GM12878 (cell line): ENCODE measurements around the gene MINAR2. TPM values are rescaled to one million over a fixed set of nuclear protein-coding genes. Genes with fewer than 3 reads are reported as not detected.

Source experiments
- ATAC-seq: fragments of 200-7000 bp; cut with Tn5 transposase; 3 replicates; pipeline ENCODE4 v1.9.1; 2020; ENCODE audit warnings: mild to moderate bottlenecking, moderate library complexity
- BruUV-seq: library from RNA; stranded (reverse); fragments of 400-500 nt; replicated peaks from 2 replicates; lab custom pipeline; 2021; lab: Mats Ljungman, UMichigan
- CTCF ChIA-PET: fragments of 300-600 bp; sonication (Branson Sonifier 250); formaldehyde crosslinking; extraction: SDS; loops from one replicate; lab custom pipeline; 2021; ENCODE audit warnings: inconsistent platforms; lab: Yijun Ruan, JAX
- POLR2A ChIA-PET: fragments of 350-600 bp; formaldehyde crosslinking; extraction: SDS; loops from one replicate; lab custom pipeline; 2021; ENCODE audit warnings: inconsistent platforms; lab: Charles Lee
- RAD21 ChIA-PET: fragments of 300-600 bp; sonication (Branson Sonifier 250); formaldehyde crosslinking; loops from one replicate; lab custom pipeline; 2023; ENCODE audit warnings: antibody characterized with exemption; ENCODE audit not compliant: unreplicated experiment; lab: Charles Lee
- SMC1A ChIA-PET: fragments of 300-600 bp; sonication (Branson Sonifier 250); formaldehyde crosslinking; loops from one replicate; lab custom pipeline; 2023; ENCODE audit not compliant: unreplicated experiment, uncharacterized antibody; lab: Charles Lee
- DNase-seq: peaks from one replicate; pipeline ENCODE4 v3.0.0-alpha.2; 2011; ENCODE audit warnings: low read depth, low spot score
- FAIRE-seq: peaks from 3 replicates; lab custom pipeline; 2011; peaks lifted over from hg19 to GRCh38; lab: Jason Lieb, UNC
- H2AFZ ChIP-seq: 2 replicates; pipeline ENCODE4 v1.6.0; 2011; ENCODE audit warnings: low read depth, low read length, control low read depth; ENCODE audit not compliant: control insufficient read depth
- H3K27ac ChIP-seq: 2 replicates; pipeline ENCODE4 v1.5.1; 2011; ENCODE audit warnings: control low read depth; ENCODE audit not compliant: control insufficient read depth, insufficient read depth
- H3K27me3 ChIP-seq, 2 experiments: replicated peaks in 1 of 2; 2 replicates each; pipeline versions ENCODE4 v1.6.0 to v1.6.1; 2011; ENCODE audit warnings: low read length in 1 of 2; ENCODE audit not compliant: control insufficient read depth in 2 of 2, insufficient read depth in 2 of 2
- H3K36me3 ChIP-seq, 2 experiments: 2 replicates each; pipeline ENCODE4 v1.5.1; 2011; ENCODE audit warnings: low read length in 1 of 2; ENCODE audit not compliant: control insufficient read depth in 2 of 2, insufficient read depth in 2 of 2
- H3K4me1 ChIP-seq: 2 replicates; pipeline ENCODE4 v1.6.1; 2011; ENCODE audit warnings: mild to moderate bottlenecking, low read length, moderate library complexity, mixed read lengths; ENCODE audit not compliant: control insufficient read depth, insufficient read depth
- H3K4me2 ChIP-seq: 2 replicates; pipeline ENCODE4 v1.6.0; 2011; ENCODE audit warnings: control low read depth; ENCODE audit not compliant: control insufficient read depth, insufficient read depth
- H3K4me3 ChIP-seq: fragments of 200-600 bp; sonication (generic); 2 replicates; pipeline ENCODE4 v1.5.1; 2016
- H3K79me2 ChIP-seq: 2 replicates; pipeline ENCODE4 v1.6.0; 2011; ENCODE audit warnings: low read length; ENCODE audit not compliant: control insufficient read depth, insufficient read depth
- H3K9ac ChIP-seq: 2 replicates; pipeline ENCODE4 v1.8.0; 2011; ENCODE audit warnings: low read length, control low read depth, mixed read lengths; ENCODE audit not compliant: control insufficient read depth, insufficient read depth
- H3K9me3 ChIP-seq: replicated peaks from 3 replicates; pipeline ENCODE4 v1.5.1; 2011; ENCODE audit warnings: mild to moderate bottlenecking, low read length; ENCODE audit not compliant: control insufficient read depth, insufficient read depth
- H4K20me1 ChIP-seq: 2 replicates; pipeline ENCODE4 v1.6.0; 2011; ENCODE audit not compliant: control insufficient read depth, insufficient read depth
- EP300 ChIP-seq, 2 experiments: fragments of 150-350 bp in 1 of 2; IDR thresholded peaks; 2 replicates each; pipeline ENCODE4 v1.6.1; 2011 to 2012; ENCODE audit warnings: low read depth in 2 of 2, low read length in 2 of 2, borderline replicate concordance in 1 of 2, improper control_type of control experiment in 1 of 2, inconsistent platforms in 1 of 2; ENCODE audit not compliant: control insufficient read depth in 1 of 2
- PML ChIP-seq: IDR thresholded peaks from 2 replicates; pipeline ENCODE4 v1.6.1; 2012; ENCODE audit warnings: low read length, inconsistent platforms
- POLR2A ChIP-seq: IDR thresholded peaks from 2 replicates; pipeline ENCODE4 v1.6.1; 2011; ENCODE audit warnings: low read depth, mild to moderate bottlenecking, low read length
- RAD21 ChIP-seq: IDR thresholded peaks from 2 replicates; pipeline ENCODE4 v1.6.1; 2011; ENCODE audit warnings: mild to moderate bottlenecking, low read depth, low read length, moderate library complexity; ENCODE audit not compliant: insufficient read depth
- SP1 ChIP-seq: IDR thresholded peaks from one replicate; pipeline ENCODE4 v1.6.1; 2011; ENCODE audit warnings: low read depth, low read length
- ZNF217 ChIP-seq: fragments of 450-650 bp; IDR thresholded peaks from 2 replicates; pipeline ENCODE4 v1.6.1; 2017; ENCODE audit warnings: antibody characterized with exemption, mild to moderate bottlenecking
- WGBS: methylation state at CpG from one replicate; pipeline ENCODE4 v1.1.6; 2016; ENCODE audit warnings: low lambda C conversion rate; ENCODE audit not compliant: insufficient replicate concordance, insufficient coverage; ENCODE audit errors: missing lambda C conversion rate; 5-methylcytosine and 5-hydroxymethylcytosine counted together
- in situ Hi-C: fragments of 300-500 bp; cut with MboI; formaldehyde crosslinking; loops from 9 replicates; pipeline ENCODE4 v1.14.3; 2018; ENCODE audit warnings: mixed read lengths
- intact Hi-C: fragments of 100-400 bp; cut with micrococcal nuclease; formaldehyde crosslinking; loops from one replicate; pipeline ENCODE4 v1.14.2; 2022; ENCODE audit not compliant: unreplicated experiment
- polyA plus RNA-seq, 11 experiments: library from polyadenylated mRNA; depleted of rRNA in 4 of 11; unstranded in 6 of 11; stranded (reverse) in 5 of 11; fragments of >200 nt; fragmentation: Nextera tagmentation in 4 of 11; fragmentation: Illumina TruSeq in 1 of 11; extraction: Ambion mirVana in 4 of 11; extraction: Trizol in 1 of 11; gene quantifications; 1 replicate in 1 of 11; 2 replicates in 10 of 11; pipeline versions ENCODE4 v1.2.1 to v1.2.3, GENCODE V29; 2011 to 2016; ENCODE audit warnings: inconsistent platforms in 2 of 11, missing spikeins in 2 of 11, low read depth in 1 of 11
- total RNA-seq, 4 experiments: library from RNA; depleted of rRNA in 3 of 4; stranded (reverse); fragments of >200 nt in 3 of 4; fragmentation: Illumina TruSeq in 1 of 4; extraction: Trizol in 1 of 4; gene quantifications; 2 replicates each; pipeline versions ENCODE4 v1.2.1 to v1.2.3, GENCODE V29; 2013 to 2021
- TF ChIP-seq, protein P1 (sequence below): fragments of 450-650 bp; formaldehyde crosslinking; IDR thresholded peaks from 2 replicates; pipeline ENCODE4 v1.4.0; 2022; ENCODE audit warnings: mild to moderate bottlenecking, moderate library complexity
- TF ChIP-seq, protein P2 (sequence below), 3 experiments: IDR thresholded peaks in 2 of 3; conservative IDR thresholded peaks in 1 of 3; 2 replicates each; pipeline ENCODE4 v1.5.1; 2011; ENCODE audit warnings: low read depth in 3 of 3, low read length in 3 of 3, mild to moderate bottlenecking in 3 of 3, control low read depth in 2 of 3, moderate library complexity in 2 of 3, inconsistent platforms in 1 of 3, mixed read lengths in 1 of 3; ENCODE audit not compliant: control insufficient read depth in 2 of 3, insufficient read depth in 1 of 3; ENCODE audit errors: extremely low read depth in 1 of 3
- TF ChIP-seq, protein P3 (sequence below): fragments of 450-650 bp; IDR thresholded peaks from 2 replicates; pipeline ENCODE4 v1.6.1; 2017; ENCODE audit warnings: mild to moderate bottlenecking, moderate library complexity

Gene MINAR2
- total and polyA plus RNA-seq, 10 of the 15 experiments (the other 5 are each of a cell fraction or from before 2014, with no cell fraction given): 0.03 to 0.07 TPM; not detected in 8

DNA sequence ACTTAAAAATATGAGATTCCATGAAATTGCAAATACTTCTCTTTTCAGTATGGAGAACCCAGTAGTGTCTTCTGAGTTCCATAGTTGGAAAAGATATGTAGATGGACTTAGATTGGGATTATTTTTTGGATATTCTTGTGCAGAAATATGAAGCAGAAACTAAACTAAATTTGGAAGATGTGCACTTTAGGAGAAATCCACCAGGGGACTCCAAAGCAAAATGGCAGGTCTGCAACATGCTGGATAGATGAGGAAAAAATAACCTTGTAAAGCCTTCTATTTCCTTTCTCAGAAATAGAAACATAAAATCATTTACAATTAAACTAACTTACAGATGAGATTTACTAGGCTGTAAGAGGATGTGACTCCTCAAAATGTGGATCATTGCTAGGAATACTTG lies 49.2 kb upstream of the MINAR2 start (continued):
- TF ChIP-seq, protein P1, sequence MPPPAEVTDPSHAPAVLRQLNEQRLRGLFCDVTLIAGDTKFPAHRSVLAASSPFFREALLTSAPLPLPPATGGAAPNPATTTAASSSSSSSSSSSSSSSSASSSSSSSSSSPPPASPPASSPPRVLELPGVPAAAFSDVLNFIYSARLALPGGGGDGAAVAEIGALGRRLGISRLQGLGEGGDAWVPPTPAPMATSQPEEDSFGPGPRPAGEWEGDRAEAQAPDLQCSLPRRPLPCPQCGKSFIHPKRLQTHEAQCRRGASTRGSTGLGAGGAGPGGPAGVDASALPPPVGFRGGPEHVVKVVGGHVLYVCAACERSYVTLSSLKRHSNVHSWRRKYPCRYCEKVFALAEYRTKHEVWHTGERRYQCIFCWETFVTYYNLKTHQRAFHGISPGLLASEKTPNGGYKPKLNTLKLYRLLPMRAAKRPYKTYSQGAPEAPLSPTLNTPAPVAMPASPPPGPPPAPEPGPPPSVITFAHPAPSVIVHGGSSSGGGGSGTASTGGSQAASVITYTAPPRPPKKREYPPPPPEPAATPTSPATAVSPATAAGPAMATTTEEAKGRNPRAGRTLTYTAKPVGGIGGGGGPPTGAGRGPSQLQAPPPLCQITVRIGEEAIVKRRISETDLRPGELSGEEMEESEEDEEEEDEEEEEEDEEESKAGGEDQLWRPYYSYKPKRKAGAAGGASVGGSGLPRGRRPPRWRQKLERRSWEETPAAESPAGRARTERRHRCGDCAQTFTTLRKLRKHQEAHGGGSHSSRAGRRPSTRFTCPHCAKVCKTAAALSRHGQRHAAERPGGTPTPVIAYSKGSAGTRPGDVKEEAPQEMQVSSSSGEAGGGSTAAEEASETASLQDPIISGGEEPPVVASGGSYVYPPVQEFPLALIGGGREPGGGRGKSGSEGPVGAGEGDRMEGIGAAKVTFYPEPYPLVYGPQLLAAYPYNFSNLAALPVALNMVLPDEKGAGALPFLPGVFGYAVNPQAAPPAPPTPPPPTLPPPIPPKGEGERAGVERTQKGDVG (CRISPR knock-in tag): no peak

DNA sequence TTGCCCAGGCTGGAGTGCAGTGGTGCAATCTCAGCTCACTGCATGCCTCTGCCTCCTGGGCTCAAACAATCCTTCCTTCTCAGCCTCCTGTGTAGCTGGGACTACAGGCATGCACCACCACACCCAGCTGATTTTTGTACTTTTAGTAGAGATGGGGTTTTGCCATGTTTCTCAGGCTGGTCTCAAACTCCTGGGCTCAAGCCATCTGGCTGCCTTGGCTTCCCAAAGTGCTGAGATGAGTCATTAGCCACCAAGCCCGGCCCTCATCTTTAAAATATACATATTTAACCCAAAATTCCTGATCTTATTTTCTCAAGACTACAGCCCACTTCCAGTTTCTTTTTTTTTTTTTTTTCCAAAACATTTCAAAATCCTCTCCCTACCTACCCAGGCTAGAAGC lies 31.7 kb upstream of the MINAR2 start:
- H3K36me3 ChIP-seq: no peaks in the 10 kb centered on the region
- TF ChIP-seq, protein P2, sequence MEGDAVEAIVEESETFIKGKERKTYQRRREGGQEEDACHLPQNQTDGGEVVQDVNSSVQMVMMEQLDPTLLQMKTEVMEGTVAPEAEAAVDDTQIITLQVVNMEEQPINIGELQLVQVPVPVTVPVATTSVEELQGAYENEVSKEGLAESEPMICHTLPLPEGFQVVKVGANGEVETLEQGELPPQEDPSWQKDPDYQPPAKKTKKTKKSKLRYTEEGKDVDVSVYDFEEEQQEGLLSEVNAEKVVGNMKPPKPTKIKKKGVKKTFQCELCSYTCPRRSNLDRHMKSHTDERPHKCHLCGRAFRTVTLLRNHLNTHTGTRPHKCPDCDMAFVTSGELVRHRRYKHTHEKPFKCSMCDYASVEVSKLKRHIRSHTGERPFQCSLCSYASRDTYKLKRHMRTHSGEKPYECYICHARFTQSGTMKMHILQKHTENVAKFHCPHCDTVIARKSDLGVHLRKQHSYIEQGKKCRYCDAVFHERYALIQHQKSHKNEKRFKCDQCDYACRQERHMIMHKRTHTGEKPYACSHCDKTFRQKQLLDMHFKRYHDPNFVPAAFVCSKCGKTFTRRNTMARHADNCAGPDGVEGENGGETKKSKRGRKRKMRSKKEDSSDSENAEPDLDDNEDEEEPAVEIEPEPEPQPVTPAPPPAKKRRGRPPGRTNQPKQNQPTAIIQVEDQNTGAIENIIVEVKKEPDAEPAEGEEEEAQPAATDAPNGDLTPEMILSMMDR (IDR thresholded peaks at IDR 0.05 in 2 of 3, conservative IDR thresholded peaks at IDR 0.05 in 1 of 3; ENCODE audit: control insufficient read depth in 2 of 3, extremely low read depth in 1 of 3, insufficient read depth in 1 of 3, low read depth in 3 of 3, low read length in 3 of 3): no peak
- TF ChIP-seq ZNF217 (no peak), PML (no peak), SP1 (no peak), POLR2A (no peak), EP300 (IDR thresholded peaks at IDR 0.05; ENCODE audit: borderline replicate concordance in 1 of 2, control insufficient read depth in 1 of 2, low read depth in 2 of 2, low read length in 2 of 2) (no peak), RAD21 (no peak)
- TF ChIP-seq, protein P3, sequence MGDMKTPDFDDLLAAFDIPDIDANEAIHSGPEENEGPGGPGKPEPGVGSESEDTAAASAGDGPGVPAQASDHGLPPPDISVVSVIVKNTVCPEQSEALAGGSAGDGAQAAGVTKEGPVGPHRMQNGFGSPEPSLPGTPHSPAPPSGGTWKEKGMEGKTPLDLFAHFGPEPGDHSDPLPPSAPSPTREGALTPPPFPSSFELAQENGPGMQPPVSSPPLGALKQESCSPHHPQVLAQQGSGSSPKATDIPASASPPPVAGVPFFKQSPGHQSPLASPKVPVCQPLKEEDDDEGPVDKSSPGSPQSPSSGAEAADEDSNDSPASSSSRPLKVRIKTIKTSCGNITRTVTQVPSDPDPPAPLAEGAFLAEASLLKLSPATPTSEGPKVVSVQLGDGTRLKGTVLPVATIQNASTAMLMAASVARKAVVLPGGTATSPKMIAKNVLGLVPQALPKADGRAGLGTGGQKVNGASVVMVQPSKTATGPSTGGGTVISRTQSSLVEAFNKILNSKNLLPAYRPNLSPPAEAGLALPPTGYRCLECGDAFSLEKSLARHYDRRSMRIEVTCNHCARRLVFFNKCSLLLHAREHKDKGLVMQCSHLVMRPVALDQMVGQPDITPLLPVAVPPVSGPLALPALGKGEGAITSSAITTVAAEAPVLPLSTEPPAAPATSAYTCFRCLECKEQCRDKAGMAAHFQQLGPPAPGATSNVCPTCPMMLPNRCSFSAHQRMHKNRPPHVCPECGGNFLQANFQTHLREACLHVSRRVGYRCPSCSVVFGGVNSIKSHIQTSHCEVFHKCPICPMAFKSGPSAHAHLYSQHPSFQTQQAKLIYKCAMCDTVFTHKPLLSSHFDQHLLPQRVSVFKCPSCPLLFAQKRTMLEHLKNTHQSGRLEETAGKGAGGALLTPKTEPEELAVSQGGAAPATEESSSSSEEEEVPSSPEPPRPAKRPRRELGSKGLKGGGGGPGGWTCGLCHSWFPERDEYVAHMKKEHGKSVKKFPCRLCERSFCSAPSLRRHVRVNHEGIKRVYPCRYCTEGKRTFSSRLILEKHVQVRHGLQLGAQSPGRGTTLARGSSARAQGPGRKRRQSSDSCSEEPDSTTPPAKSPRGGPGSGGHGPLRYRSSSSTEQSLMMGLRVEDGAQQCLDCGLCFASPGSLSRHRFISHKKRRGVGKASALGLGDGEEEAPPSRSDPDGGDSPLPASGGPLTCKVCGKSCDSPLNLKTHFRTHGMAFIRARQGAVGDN: no peak
- H3K27ac ChIP-seq: no peak overlapping the region
- no peak for DNase-seq
- BruUV-seq: no TSS peak
- POLR2A ChIA-PET: no interaction called here
- H3K27me3 ChIP-seq: no peaks in the 10 kb centered on the region
- CTCF ChIA-PET: no interaction called here
- SMC1A ChIA-PET: interaction anchor here (0.6 kb wide), 1 partner anchor 174 kb away, joined by 3 read pairs; no protein-coding TSS in a partner anchor
- no peak overlapping the region for H2AFZ ChIP-seq
- RAD21 ChIA-PET: no interaction called here
- H3K4me1 ChIP-seq: no peaks in the 10 kb centered on the region
- no peak for FAIRE-seq
- no peaks in the 10 kb centered on the region for H3K79me2 ChIP-seq
- ATAC-seq: no peak
- no peak overlapping the region for H3K4me3 ChIP-seq
- no peaks in the 10 kb centered on the region for H4K20me1 ChIP-seq
- in situ Hi-C loops (no loop called here), intact Hi-C loops (no loop called here)
- no peaks in the 10 kb centered on the region for H3K9me3 ChIP-seq
- no peak overlapping the region for H3K9ac ChIP-seq
- WGBS: 0% methylated on average over 1 of the region's 1 CpG
- H3K4me2 ChIP-seq: no peak overlapping the region
